Ascending aorta (tissue), 2 donors: ENCODE results near the gene KRTAP13-2. TPM values are rescaled to one million over a fixed set of nuclear protein-coding genes. Genes with fewer than 3 reads are reported as not detected.

Experiments
- DNase-seq, 2 donors: peaks; one replicate each; pipeline ENCODE4 v3.0.0-alpha.2; 2019; ENCODE audit warnings: low spot score in 2 of 2
- H3K27ac ChIP-seq, 2 donors: fragments of 200-600 bp; sonication (generic); one replicate each; pipeline ENCODE4 v1.5.1; 2016 to 2017; ENCODE audit warnings: mild to moderate bottlenecking in 1 of 2
- H3K27me3 ChIP-seq: fragments of 200-600 bp; sonication (generic); one replicate; pipeline ENCODE4 v1.5.1; 2017
- H3K36me3 ChIP-seq, 2 donors: fragments of 200-600 bp; sonication (generic); one replicate each; pipeline ENCODE4 v1.5.1; 2016
- H3K4me1 ChIP-seq, 2 donors: fragments of 200-600 bp; sonication (generic); one replicate each; pipeline ENCODE4 v1.5.1; 2016 to 2017; ENCODE audit warnings: mild to moderate bottlenecking in 1 of 2
- H3K4me3 ChIP-seq, 2 donors: fragments of 200-600 bp; sonication (generic); one replicate each; pipeline ENCODE4 v1.5.1; 2016 to 2017; ENCODE audit warnings: mild to moderate bottlenecking in 1 of 2
- H3K9me3 ChIP-seq, 2 donors: fragments of 200-600 bp; sonication (generic); one replicate each; pipeline ENCODE4 v1.5.1; 2016
- intact Hi-C: fragments of 100-400 bp; cut with DNase I; formaldehyde crosslinking; loops from one replicate; pipeline ENCODE4 v1.15.1; 2023
- total RNA-seq: library from RNA; depleted of rRNA; stranded (reverse); fragments of >200 nt; gene quantifications from one replicate; pipeline ENCODE4 v1.1.0, GENCODE V29; 2016
- TF ChIP-seq, protein P1 (sequence below), 3 experiments: fragments of 200-600 bp in 2 of 3; fragments of 450-650 bp in 1 of 3; sonication (generic) in 2 of 3; IDR thresholded peaks; one replicate each; pipeline ENCODE4 v1.5.1; 2016 to 2019; ENCODE audit warnings: antibody characterized with exemption in 3 of 3, mild to moderate bottlenecking in 1 of 3, moderate library complexity in 1 of 3

The KRTAP13-2 gene
- total RNA-seq, 1 donor from 2014 or later = not detected

- no peak for DNase-seq
- no peaks in the 10 kb centered on the region for H3K9me3 ChIP-seq
- intact Hi-C loops = no loop called here
- H3K4me1 ChIP-seq = no peaks in the 10 kb centered on the region
- TF ChIP-seq, protein P1, sequence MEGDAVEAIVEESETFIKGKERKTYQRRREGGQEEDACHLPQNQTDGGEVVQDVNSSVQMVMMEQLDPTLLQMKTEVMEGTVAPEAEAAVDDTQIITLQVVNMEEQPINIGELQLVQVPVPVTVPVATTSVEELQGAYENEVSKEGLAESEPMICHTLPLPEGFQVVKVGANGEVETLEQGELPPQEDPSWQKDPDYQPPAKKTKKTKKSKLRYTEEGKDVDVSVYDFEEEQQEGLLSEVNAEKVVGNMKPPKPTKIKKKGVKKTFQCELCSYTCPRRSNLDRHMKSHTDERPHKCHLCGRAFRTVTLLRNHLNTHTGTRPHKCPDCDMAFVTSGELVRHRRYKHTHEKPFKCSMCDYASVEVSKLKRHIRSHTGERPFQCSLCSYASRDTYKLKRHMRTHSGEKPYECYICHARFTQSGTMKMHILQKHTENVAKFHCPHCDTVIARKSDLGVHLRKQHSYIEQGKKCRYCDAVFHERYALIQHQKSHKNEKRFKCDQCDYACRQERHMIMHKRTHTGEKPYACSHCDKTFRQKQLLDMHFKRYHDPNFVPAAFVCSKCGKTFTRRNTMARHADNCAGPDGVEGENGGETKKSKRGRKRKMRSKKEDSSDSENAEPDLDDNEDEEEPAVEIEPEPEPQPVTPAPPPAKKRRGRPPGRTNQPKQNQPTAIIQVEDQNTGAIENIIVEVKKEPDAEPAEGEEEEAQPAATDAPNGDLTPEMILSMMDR (IDR thresholded peaks at IDR 0.05) = no peak
- H3K36me3 ChIP-seq = no peaks in the 10 kb centered on the region
- no peaks in the 10 kb centered on the region for H3K27me3 ChIP-seq
- H3K27ac ChIP-seq = no peak overlapping the region
- no peak overlapping the region for H3K4me3 ChIP-seq
These were observed 27.1 kb downstream of the KRTAP13-2 start for GRCh38 chr21:30345014-30345413.

GRCh38 chr21:30340714-30341573 lies 31.1 kb downstream of the KRTAP13-2 start:
- H3K27ac ChIP-seq = no peak overlapping the region
- H3K4me3 ChIP-seq = no peak overlapping the region
- intact Hi-C loops = no loop called here
- H3K27me3 ChIP-seq = no peaks in the 10 kb centered on the region
- DNase-seq = no peak
- H3K9me3 ChIP-seq = no peaks in the 10 kb centered on the region
- H3K36me3 ChIP-seq = no peaks in the 10 kb centered on the region
- H3K4me1 ChIP-seq = peaks cover 0 to 4% of the 10 kb centered on the region in 2 donors
- TF ChIP-seq, protein P1 (IDR thresholded peaks at IDR 0.05) = peak in 2 of 3 experiments; percentile 56 to 63

DNA sequence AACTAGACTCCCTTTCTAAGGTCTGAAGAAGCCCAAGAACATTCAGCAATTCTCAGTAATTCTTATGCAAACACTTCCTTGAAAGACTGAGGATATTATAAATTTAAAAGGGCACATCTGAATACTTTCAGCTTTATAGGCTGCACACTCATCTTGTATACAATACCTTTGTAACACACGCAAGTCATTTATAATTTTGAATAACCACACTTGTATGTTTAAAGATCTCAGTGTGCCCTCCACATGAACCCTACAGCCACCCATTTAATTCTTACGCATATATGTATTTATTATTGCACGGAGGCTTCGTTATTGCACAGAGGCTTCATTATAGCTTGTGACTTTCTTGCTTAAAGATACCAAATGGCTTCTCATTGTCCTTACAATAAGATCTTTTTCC lies 33.4 kb downstream of the KRTAP13-2 start:
- intact Hi-C loops = no loop called here
- TF ChIP-seq, protein P1 (IDR thresholded peaks at IDR 0.05) = no peak
- no peak overlapping the region for H3K27ac ChIP-seq

GRCh38 chr21:30337772-30338171 lies 34.3 kb downstream of the KRTAP13-2 start:
- Histone ChIP-seq H3K4me1 (peaks cover 0 to 4% of the 10 kb centered on the region in 2 donors), H3K36me3 (no peaks in the 10 kb centered on the region), H3K27me3 (no peaks in the 10 kb centered on the region), H3K9me3 (no peaks in the 10 kb centered on the region), H3K4me3 (no peak overlapping the region), H3K27ac (no peak overlapping the region)
- TF ChIP-seq, protein P1 (IDR thresholded peaks at IDR 0.05) = no peak
- intact Hi-C loops = no loop called here
- no peak for DNase-seq

More for the DNA sequence above, 33.4 kb downstream of the KRTAP13-2 start:
- Histone ChIP-seq H3K4me1 (peaks cover 0 to 4% of the 10 kb centered on the region in 2 donors), H3K36me3 (no peaks in the 10 kb centered on the region), H3K4me3 (no peak overlapping the region), H3K27me3 (no peaks in the 10 kb centered on the region), H3K9me3 (no peaks in the 10 kb centered on the region)
- no peak for DNase-seq

GRCh38 chr21:30337276-30337744 lies 34.8 kb downstream of the KRTAP13-2 start, which contains the start of gene KRTAP27-1:
Gene KRTAP27-1 (minus strand): TSS chr21:30337694. CDS start chr21:30337668, 26 bp downstream.
- DNase-seq = no peak
- Histone ChIP-seq H3K27me3 (no peaks in the 10 kb centered on the region), H3K36me3 (no peaks in the 10 kb centered on the region), H3K9me3 (no peaks in the 10 kb centered on the region), H3K27ac (peak within 1 kb of the TSS in 1 of 2 donors; percentile 42), H3K4me3 (no peak within 1 kb of the TSS), H3K4me1 (peaks cover 0 to 4% of the 10 kb centered on the region in 2 donors)
- TF ChIP-seq, protein P1 (IDR thresholded peaks at IDR 0.05) = no peak
- intact Hi-C loops = no loop called here
